Thyroid gland (tissue), 4 donors: ENCODE measurements around the gene PCDHGC5.

ENCODE experiments used
- CTCF ChIP-seq, 6 experiments: fragments of 200-600 bp in 3 of 6; fragments of 450-650 bp in 3 of 6; sonication (generic) in 3 of 6; IDR thresholded peaks; one replicate each; pipeline ENCODE4 v1.5.1; 2016 to 2019; ENCODE audit warnings: antibody characterized with exemption in 6 of 6, mild to moderate bottlenecking in 2 of 6, inconsistent platforms in 1 of 6, moderate library complexity in 1 of 6
- POLR2A ChIP-seq, 2 donors: fragments of 450-650 bp; IDR thresholded peaks; one replicate each; pipeline ENCODE4 v1.6.1; 2017; ENCODE audit warnings: antibody characterized with exemption in 2 of 2, mild to moderate bottlenecking in 2 of 2, moderate library complexity in 1 of 2

- TF ChIP-seq POLR2A (IDR thresholded peaks at IDR 0.05) (no peak), CTCF (IDR thresholded peaks at IDR 0.05) (no peak)
Measured at GRCh38 chr5:141523991-141524390, 35.1 kb downstream of the PCDHGC5 start.
